ENCODE measurements around the gene FBXL20. TPM values are rescaled to one million over a fixed set of nuclear protein-coding genes. Genes with fewer than 3 reads are reported as not detected.
"Not testable (repeated sequence)": the region's sequence is repeated elsewhere in the genome, so short reads cannot be mapped to it uniquely, and the experiment has no call there.

FBXL20 gene
- total RNA-seq, 2 donors from 2014 or later, result 30.8 to 45.2 TPM

GRCh38 chr17:39306509-39307212, 94.8 kb downstream of the FBXL20 start:
- TF ChIP-seq CTCF (IDR thresholded peaks at IDR 0.05), result no peak
- peaks cover 12 to 24% of the 10 kb centered on the region in 2 donors for H3K4me1 ChIP-seq (ENCODE audit: control insufficient read depth in 1 of 2, low read depth in 2 of 2)
- ATAC-seq (ENCODE audit: insufficient number of reproducible peaks, low FRiP score, low read depth), result no peak

GRCh38 chr17:39305978-39306377, 95.4 kb downstream of the FBXL20 start:
- Histone ChIP-seq H3K27ac (peak overlapping the region; percentile 47 to 65), H3K36me3 (no peaks in the 10 kb centered on the region)
- no peak for TF ChIP-seq CTCF (IDR thresholded peaks at IDR 0.05)

More at GRCh38 chr17:39306509-39307212, 94.8 kb downstream of the FBXL20 start:
- H3K9me3 ChIP-seq, result no peaks in the 10 kb centered on the region
- no peaks in the 10 kb centered on the region for H3K36me3 ChIP-seq
- no peak for DNase-seq (ENCODE audit: low spot score)
- peak overlapping the region; percentile 31 for H3K4me3 ChIP-seq
- H3K27me3 ChIP-seq (replicated peaks; ENCODE audit: insufficient read depth), result no peaks in the 10 kb centered on the region
- H3K27ac ChIP-seq, result peak overlapping the region; percentile 47 to 65

DNA sequence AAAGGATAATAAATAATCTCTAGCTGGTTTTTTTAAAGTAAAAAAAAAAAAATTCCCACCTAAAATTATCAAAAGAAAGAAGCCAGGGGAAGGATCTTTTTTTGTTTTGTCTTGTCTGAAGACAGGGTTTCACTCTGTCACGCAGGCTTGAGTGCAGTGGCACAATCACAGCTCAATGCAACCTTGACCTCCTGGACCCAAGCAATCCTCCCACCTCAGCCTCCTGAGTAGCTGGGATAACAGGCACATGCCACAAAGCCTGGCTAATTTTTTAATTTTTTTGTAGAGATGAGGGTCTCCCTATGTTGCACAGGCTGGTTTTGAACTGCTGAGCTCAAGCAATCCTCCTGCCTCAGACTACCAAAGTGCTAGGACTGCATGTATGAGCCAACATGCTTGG, 97.2 kb downstream of the FBXL20 start:
- no peak for DNase-seq (ENCODE audit: low spot score)
- no peak for TF ChIP-seq CTCF (IDR thresholded peaks at IDR 0.05)
- peaks cover 12 to 24% of the 10 kb centered on the region in 2 donors for H3K4me1 ChIP-seq (ENCODE audit: control insufficient read depth in 1 of 2, low read depth in 2 of 2)
- H3K36me3 ChIP-seq, result peaks cover 8% of the 10 kb centered on the region
- no peak overlapping the region for H3K4me3 ChIP-seq
- H3K27ac ChIP-seq, result no peak overlapping the region
- no peak for ATAC-seq (ENCODE audit: insufficient number of reproducible peaks, low FRiP score, low read depth)
- no peaks in the 10 kb centered on the region for H3K27me3 ChIP-seq (replicated peaks; ENCODE audit: insufficient read depth)
- H3K9me3 ChIP-seq, result no peaks in the 10 kb centered on the region

More at GRCh38 chr17:39305978-39306377, 95.4 kb downstream of the FBXL20 start:
- peaks cover 12 to 24% of the 10 kb centered on the region in 2 donors for H3K4me1 ChIP-seq (ENCODE audit: control insufficient read depth in 1 of 2, low read depth in 2 of 2)
- H3K9me3 ChIP-seq, result no peaks in the 10 kb centered on the region
- peak overlapping the region; percentile 31 for H3K4me3 ChIP-seq
- DNase-seq (ENCODE audit: low spot score) (no peak), ATAC-seq (ENCODE audit: insufficient number of reproducible peaks, low FRiP score, low read depth) (no peak)
- H3K27me3 ChIP-seq (replicated peaks; ENCODE audit: insufficient read depth), result no peaks in the 10 kb centered on the region

GRCh38 chr17:39294060-39294459, 107.4 kb downstream of the FBXL20 start:
- no peak for ATAC-seq (ENCODE audit: insufficient number of reproducible peaks, low FRiP score, low read depth)
- no peak for TF ChIP-seq CTCF (IDR thresholded peaks at IDR 0.05)
- H3K9me3 ChIP-seq, result no peaks in the 10 kb centered on the region
- no peak overlapping the region for H3K27ac ChIP-seq
- H3K4me3 ChIP-seq, result no peak overlapping the region
- H3K36me3 ChIP-seq, result peaks cover 20% of the 10 kb centered on the region
- H3K4me1 ChIP-seq (ENCODE audit: control insufficient read depth in 1 of 2, low read depth in 2 of 2), result no peaks in the 10 kb centered on the region
- no peak for DNase-seq (ENCODE audit: low spot score)
- no peaks in the 10 kb centered on the region for H3K27me3 ChIP-seq (replicated peaks; ENCODE audit: insufficient read depth)

GRCh38 chr17:39292546-39292945, 108.9 kb downstream of the FBXL20 start:
- H3K4me3 ChIP-seq; DNase-seq (ENCODE audit: low spot score); ATAC-seq (ENCODE audit: insufficient number of reproducible peaks, low FRiP score, low read depth); H3K9me3 ChIP-seq; H3K36me3 ChIP-seq; H3K4me1 ChIP-seq (ENCODE audit: control insufficient read depth in 1 of 2, low read depth in 2 of 2); H3K27ac ChIP-seq; H3K27me3 ChIP-seq (replicated peaks; ENCODE audit: insufficient read depth): not testable (repeated sequence)

DNA sequence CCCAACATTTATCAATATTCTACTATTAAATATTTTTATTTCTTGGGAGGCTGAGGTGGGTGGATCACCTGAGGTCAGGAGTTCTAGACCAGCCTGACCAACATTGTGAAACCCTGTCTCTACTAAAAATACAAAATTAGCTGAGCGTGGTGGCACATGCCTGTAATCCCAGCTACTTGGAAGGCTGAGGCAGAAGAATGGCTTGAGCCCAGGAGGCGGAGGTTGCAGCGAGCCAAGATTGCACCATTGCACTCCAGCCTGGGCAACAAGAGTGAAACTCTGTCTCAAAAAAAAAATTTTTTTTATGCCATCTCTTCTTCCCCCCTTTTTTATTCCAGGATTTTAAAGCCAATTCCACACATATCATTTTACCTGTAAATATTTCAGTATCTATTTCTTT, 114.9 kb downstream of the FBXL20 start:
- not testable (repeated sequence) for ATAC-seq (ENCODE audit: insufficient number of reproducible peaks, low FRiP score, low read depth); H3K36me3 ChIP-seq; H3K27me3 ChIP-seq (replicated peaks; ENCODE audit: insufficient read depth); H3K9me3 ChIP-seq; H3K4me1 ChIP-seq (ENCODE audit: control insufficient read depth in 1 of 2, low read depth in 2 of 2); DNase-seq (ENCODE audit: low spot score); H3K4me3 ChIP-seq
- H3K27ac ChIP-seq, result peak overlapping the region in 1 of 2 donors; percentile 57
